ENCODE measurements around the gene P3H2. TPM values are rescaled to one million over a fixed set of nuclear protein-coding genes. Genes with fewer than 3 reads are reported as not detected.

The P3H2 gene
- total RNA-seq, 1 donor from 2014 or later, result 143 TPM

GRCh38 chr3:189985948-189986347 lies 134.7 kb downstream of the P3H2 start:
- Mint-ChIP-seq H3K36me3 (ENCODE audit: unreplicated experiment) (peaks cover 39% of the 10 kb centered on the region), H3K27me3 (ENCODE audit: unreplicated experiment) (no peaks in the 10 kb centered on the region), H3K27ac (ENCODE audit: unreplicated experiment) (peak overlapping the region; percentile 68), H3K4me3 (ENCODE audit: unreplicated experiment) (no peak overlapping the region), H3K4me1 (ENCODE audit: unreplicated experiment) (peaks cover 33% of the 10 kb centered on the region), H3K9me3 (ENCODE audit: unreplicated experiment) (no peaks in the 10 kb centered on the region)
- DNase-seq (ENCODE audit: extremely low spot score, unreplicated experiment), result no peak
- TF ChIP-seq CTCF (IDR thresholded peaks at IDR 0.05), result no peak

- Mint-ChIP-seq H3K4me3 (ENCODE audit: unreplicated experiment) (no peak overlapping the region), H3K9me3 (ENCODE audit: unreplicated experiment) (no peaks in the 10 kb centered on the region), H3K36me3 (ENCODE audit: unreplicated experiment) (peaks cover 39% of the 10 kb centered on the region), H3K27ac (ENCODE audit: unreplicated experiment) (no peak overlapping the region), H3K4me1 (ENCODE audit: unreplicated experiment) (peaks cover 33% of the 10 kb centered on the region), H3K27me3 (ENCODE audit: unreplicated experiment) (no peaks in the 10 kb centered on the region)
- DNase-seq (ENCODE audit: extremely low spot score, unreplicated experiment), result no peak
- TF ChIP-seq CTCF (IDR thresholded peaks at IDR 0.05), result no peak
Measured at GRCh38 chr3:189983612-189984011, 137.1 kb downstream of the P3H2 start.

- H3K9me3 Mint-ChIP-seq (ENCODE audit: unreplicated experiment), result no peaks in the 10 kb centered on the region
- TF ChIP-seq CTCF (IDR thresholded peaks at IDR 0.05), result no peak
- peak overlapping the region; percentile 23 for H3K27ac Mint-ChIP-seq (ENCODE audit: unreplicated experiment)
- H3K27me3 Mint-ChIP-seq (ENCODE audit: unreplicated experiment), result no peaks in the 10 kb centered on the region
- no peak overlapping the region for H3K4me3 Mint-ChIP-seq (ENCODE audit: unreplicated experiment)
- H3K4me1 Mint-ChIP-seq (ENCODE audit: unreplicated experiment), result peaks cover 29% of the 10 kb centered on the region
- no peak for DNase-seq (ENCODE audit: extremely low spot score, unreplicated experiment)
- H3K36me3 Mint-ChIP-seq (ENCODE audit: unreplicated experiment), result peaks cover 45% of the 10 kb centered on the region
Measured at GRCh38 chr3:189982321-189982945, 138.3 kb downstream of the P3H2 start.

GRCh38 chr3:189981668-189982067 lies 139.0 kb downstream of the P3H2 start:
- peaks cover 25% of the 10 kb centered on the region for H3K4me1 Mint-ChIP-seq (ENCODE audit: unreplicated experiment)
- no peaks in the 10 kb centered on the region for H3K27me3 Mint-ChIP-seq (ENCODE audit: unreplicated experiment)
- H3K4me3 Mint-ChIP-seq (ENCODE audit: unreplicated experiment), result no peak overlapping the region
- peak overlapping the region; percentile 78 for H3K27ac Mint-ChIP-seq (ENCODE audit: unreplicated experiment)
- no peaks in the 10 kb centered on the region for H3K9me3 Mint-ChIP-seq (ENCODE audit: unreplicated experiment)
- H3K36me3 Mint-ChIP-seq (ENCODE audit: unreplicated experiment), result peaks cover 47% of the 10 kb centered on the region
- no peak for DNase-seq (ENCODE audit: extremely low spot score, unreplicated experiment)
- TF ChIP-seq CTCF (IDR thresholded peaks at IDR 0.05), result no peak

GRCh38 chr3:189978753-189979152 lies 141.9 kb downstream of the P3H2 start:
- H3K4me1 Mint-ChIP-seq (ENCODE audit: unreplicated experiment), result peaks cover 24% of the 10 kb centered on the region
- H3K4me3 Mint-ChIP-seq (ENCODE audit: unreplicated experiment), result no peak overlapping the region
- H3K36me3 Mint-ChIP-seq (ENCODE audit: unreplicated experiment), result peaks cover 56% of the 10 kb centered on the region
- DNase-seq (ENCODE audit: extremely low spot score, unreplicated experiment), result no peak
- no peak for TF ChIP-seq CTCF (IDR thresholded peaks at IDR 0.05)
- no peak overlapping the region for H3K27ac Mint-ChIP-seq (ENCODE audit: unreplicated experiment)
- H3K9me3 Mint-ChIP-seq (ENCODE audit: unreplicated experiment), result no peaks in the 10 kb centered on the region
- H3K27me3 Mint-ChIP-seq (ENCODE audit: unreplicated experiment), result no peaks in the 10 kb centered on the region
